ENCODE data around the gene ZNF672.
"Not testable (repeated sequence)": the region's sequence is repeated elsewhere in the genome, so short reads cannot be mapped to it uniquely, and the experiment has no call there.

Gene ZNF672

GRCh38 chr1:248857201-248857600 lies 19.2 kb downstream of the ZNF672 start:
- no peak for DNase-seq

GRCh38 chr1:248857749-248858095 lies 19.7 kb downstream of the ZNF672 start:
- DNase-seq, result no peak

GRCh38 chr1:248858096-248858890 lies 20.3 kb downstream of the ZNF672 start:
- peak; percentile 79 for DNase-seq

- DNase-seq, result peak; percentile 98
Observed at GRCh38 chr1:248858891-248859889, 21.2 kb downstream of the ZNF672 start, which contains the start of gene ZNF692. Gene ZNF692, minus strand, starts transcription at chr1:248859085. Its CDS starts 776 bp downstream, at chr1:248858309.

- no peak for DNase-seq
Observed at GRCh38 chr1:248860007-248860406, 22.0 kb downstream of the ZNF672 start.

- no peak for DNase-seq
Observed at GRCh38 chr1:248861616-248862015, 23.6 kb downstream of the ZNF672 start.

- no peak for DNase-seq
Observed at GRCh38 chr1:248862695-248862997, 24.6 kb downstream of the ZNF672 start.

- DNase-seq, result peak; percentile 91
Observed at GRCh38 chr1:248862998-248863881, 25.2 kb downstream of the ZNF672 start.

- DNase-seq, result no peak
Observed at GRCh38 chr1:248871837-248872401, 33.9 kb downstream of the ZNF672 start.

GRCh38 chr1:248872752-248873408 lies 34.9 kb downstream of the ZNF672 start:
- DNase-seq, result peak; percentile 70

GRCh38 chr1:248873409-248873992 lies 35.5 kb downstream of the ZNF672 start:
- DNase-seq, result peak; percentile 99

- DNase-seq, result peak; percentile 99
Observed at GRCh38 chr1:248873993-248874533, 36.0 kb downstream of the ZNF672 start.

GRCh38 chr1:248881261-248881660 lies 43.2 kb downstream of the ZNF672 start:
- DNase-seq, result no peak

GRCh38 chr1:248882427-248882826 lies 44.4 kb downstream of the ZNF672 start:
- not testable (repeated sequence) for DNase-seq

- peak; percentile 4 for DNase-seq
Observed at GRCh38 chr1:248884632-248885295, 46.7 kb downstream of the ZNF672 start.

GRCh38 chr1:248885646-248886045 lies 47.6 kb downstream of the ZNF672 start:
- no peak for DNase-seq

GRCh38 chr1:248886237-248886895 lies 48.3 kb downstream of the ZNF672 start:
- no peak for DNase-seq

GRCh38 chr1:248889914-248890243 lies 51.9 kb downstream of the ZNF672 start:
- not testable (repeated sequence) for DNase-seq

GRCh38 chr1:248890549-248891498 lies 52.8 kb downstream of the ZNF672 start:
- no peak for DNase-seq

Data from NCI-H1694 treated with DMSO at 0.1 percent for 48 hours (cell line).